ENCODE measurements around the gene TENT5D.

- no peak for TF ChIP-seq CTCF (IDR thresholded peaks at IDR 0.05)
- no peak for TF ChIP-seq POLR2A (IDR thresholded peaks at IDR 0.05)
Observed at GRCh38 chrX:80420147-80420546, at the start of gene TENT5D.

Data from prostate gland (tissue), 2 donors.